Suprapubic skin (tissue), 3 donors: ENCODE measurements around the gene EAF2.

Experiments used
- CTCF ChIP-seq, 2 donors: fragments of 200-600 bp in 1 of 2; fragments of 450-650 bp in 1 of 2; sonication (generic) in 1 of 2; IDR thresholded peaks; one replicate each; pipeline ENCODE4 v1.5.1; 2016 to 2019; ENCODE audit warnings: antibody characterized with exemption in 2 of 2, mild to moderate bottlenecking in 1 of 2, moderate library complexity in 1 of 2
- POLR2A ChIP-seq, 2 donors: fragments of 450-650 bp; IDR thresholded peaks; one replicate each; pipeline ENCODE4 v1.6.1; 2017; ENCODE audit warnings: antibody characterized with exemption in 2 of 2, mild to moderate bottlenecking in 2 of 2, moderate library complexity in 2 of 2

- no peak for TF ChIP-seq CTCF (IDR thresholded peaks at IDR 0.05)
- TF ChIP-seq POLR2A (IDR thresholded peaks at IDR 0.05) = no peak
Observed at GRCh38 chr3:121821421-121822199, 13.4 kb upstream of the EAF2 start.
